ENCODE measurements around the gene TMEM256. TPM values are rescaled to one million over a fixed set of nuclear protein-coding genes. Genes with fewer than 3 reads are reported as not detected.

TMEM256 gene
- total RNA-seq, 1 experiment from 2014 or later: 151 TPM

- Mint-ChIP-seq H3K27me3 (ENCODE audit: low read depth) (peaks cover 10% of the 10 kb centered on the region), H3K4me1 (peaks cover 25 to 31% of the 10 kb centered on the region in 2 experiments), H3K9me3 (no peaks in the 10 kb centered on the region), H3K27ac (no peak overlapping the region; a peak in 1 of 7 replicates), H3K36me3 (ENCODE audit: insufficient read depth in 1 of 3, low read depth in 3 of 3) (no peaks in the 10 kb centered on the region), H3K4me3 (peak overlapping the region in 1 of 2 experiments; percentile 47; a peak in 2 of 5 replicates)
- Histone ChIP-seq H2BK12ac (ENCODE audit: insufficient read length, low read depth, low read length) (no peak overlapping the region), H3K9me3 (ENCODE audit: control insufficient read depth, low read depth, low read length) (no peaks in the 10 kb centered on the region), H3T11ph (ENCODE audit: low read length) (no peak overlapping the region), H3K4ac (ENCODE audit: low read depth, low read length) (no peak overlapping the region), H3K18ac (ENCODE audit: insufficient read length, low read depth, low read length) (no peak overlapping the region), H3K9ac (ENCODE audit: extremely low read depth, insufficient read length, low read length) (no peak overlapping the region), H3K27me3 (ENCODE audit: insufficient read depth, low read length) (no peaks in the 10 kb centered on the region), H2BK15ac (ENCODE audit: low read depth, low read length) (no peak overlapping the region), H3K23me2 (ENCODE audit: insufficient read length, low read depth, low read length, poor library complexity, severe bottlenecking) (peaks cover 12% of the 10 kb centered on the region), H3K23ac (ENCODE audit: insufficient read length, low read depth, low read length) (no peak overlapping the region), H2BK120ac (ENCODE audit: low read depth, low read length, poor library complexity, severe bottlenecking) (no peak overlapping the region), H2BK20ac (ENCODE audit: low read depth, low read length, poor library complexity, severe bottlenecking) (no peak overlapping the region), H3K14ac (ENCODE audit: insufficient read depth, low read length) (no peak overlapping the region), H4K5ac (ENCODE audit: insufficient read length, low read depth, low read length) (no peak overlapping the region), H2BK5ac (ENCODE audit: insufficient read length, low read length) (no peak overlapping the region), H2AFZ (ENCODE audit: low read length) (no peak overlapping the region), H3K27ac (ENCODE audit: insufficient read length, low read depth, low read length) (no peak overlapping the region), H3K79me2 (ENCODE audit: insufficient read depth, low read length) (no peaks in the 10 kb centered on the region; the same call in 1 of the 2 replicates), H2AK5ac (ENCODE audit: insufficient read length, low read length) (no peak overlapping the region), H4K20me1 (ENCODE audit: control insufficient read depth, insufficient read depth, insufficient read length) (no peaks in the 10 kb centered on the region), H4K91ac (ENCODE audit: insufficient read length, low read depth, low read length) (no peak overlapping the region), H3K79me1 (ENCODE audit: insufficient read depth, low read depth, low read length, poor library complexity, severe bottlenecking) (no peaks in the 10 kb centered on the region), H3K4me1 (ENCODE audit: insufficient read depth, low read length) (0 out of 2 replicates have a peak, but pooled peaks cover 2% of the 10 kb centered on the region), H3K56ac (ENCODE audit: insufficient read length, low read depth, low read length) (no peak overlapping the region), H4K8ac (replicated peaks; ENCODE audit: insufficient read length, low read depth, low read length) (no peak overlapping the region), H3K4me2 (ENCODE audit: insufficient read depth, insufficient read length, low read length) (no peak overlapping the region)
- WGBS (ENCODE audit: extremely low coverage, insufficient read length, low lambda C conversion rate): no CpG with 5 or more reads among the region's 9 CpGs
- TF ChIP-seq, protein P1, sequence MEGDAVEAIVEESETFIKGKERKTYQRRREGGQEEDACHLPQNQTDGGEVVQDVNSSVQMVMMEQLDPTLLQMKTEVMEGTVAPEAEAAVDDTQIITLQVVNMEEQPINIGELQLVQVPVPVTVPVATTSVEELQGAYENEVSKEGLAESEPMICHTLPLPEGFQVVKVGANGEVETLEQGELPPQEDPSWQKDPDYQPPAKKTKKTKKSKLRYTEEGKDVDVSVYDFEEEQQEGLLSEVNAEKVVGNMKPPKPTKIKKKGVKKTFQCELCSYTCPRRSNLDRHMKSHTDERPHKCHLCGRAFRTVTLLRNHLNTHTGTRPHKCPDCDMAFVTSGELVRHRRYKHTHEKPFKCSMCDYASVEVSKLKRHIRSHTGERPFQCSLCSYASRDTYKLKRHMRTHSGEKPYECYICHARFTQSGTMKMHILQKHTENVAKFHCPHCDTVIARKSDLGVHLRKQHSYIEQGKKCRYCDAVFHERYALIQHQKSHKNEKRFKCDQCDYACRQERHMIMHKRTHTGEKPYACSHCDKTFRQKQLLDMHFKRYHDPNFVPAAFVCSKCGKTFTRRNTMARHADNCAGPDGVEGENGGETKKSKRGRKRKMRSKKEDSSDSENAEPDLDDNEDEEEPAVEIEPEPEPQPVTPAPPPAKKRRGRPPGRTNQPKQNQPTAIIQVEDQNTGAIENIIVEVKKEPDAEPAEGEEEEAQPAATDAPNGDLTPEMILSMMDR (conservative IDR thresholded peaks at IDR 0.05): no peak
- DNase-seq: no peak
Observed at GRCh38 chr17:7354262-7354843, 49.5 kb downstream of the TMEM256 start.

Other genes with a start within 250 kb of the TMEM256 start
- 5.2 and 5.9 TPM in 2 replicates for gene ASGR1, start 224.7 kb downstream of the TMEM256 start, total RNA-seq (2021)
- gene DLG4, start 184.3 kb downstream of the TMEM256 start, total RNA-seq (2021): 38.2 and 38.3 TPM in 2 replicates
- 272 and 283 TPM in 2 replicates for gene ACADVL, start 184.2 kb downstream of the TMEM256 start, total RNA-seq (2021)
- 82.9 and 84.1 TPM in 2 replicates for gene DVL2, start 169.6 kb downstream of the TMEM256 start, total RNA-seq (2021)
- 105 and 110 TPM in 2 replicates for gene PHF23, start 164.6 kb downstream of the TMEM256 start, total RNA-seq (2021)
- gene GABARAP, start 161.6 kb downstream of the TMEM256 start, total RNA-seq (2021): 261 and 266 TPM in 2 replicates
- 134 and 141 TPM in 2 replicates for gene CTDNEP1, start 152.4 kb downstream of the TMEM256 start, total RNA-seq (2021)
- gene ELP5, start 151.9 kb downstream of the TMEM256 start, total RNA-seq (2021): 46.5 and 49.6 TPM in 2 replicates
- gene CLDN7, start 141.6 kb downstream of the TMEM256 start, total RNA-seq (2021): 174 and 177 TPM in 2 replicates
- gene SLC2A4, start 122.4 kb downstream of the TMEM256 start, total RNA-seq (2021): 4.4 and 4.7 TPM in 2 replicates
- gene YBX2, start 109.5 kb downstream of the TMEM256 start, total RNA-seq (2021): 24.0 and 26.0 TPM in 2 replicates
- gene EIF5A, start 96.5 kb downstream of the TMEM256 start, total RNA-seq (2021): 978 and 1,015 TPM in 2 replicates
- gene GPS2, start 88.7 kb downstream of the TMEM256 start, total RNA-seq (2021): 62.6 and 62.7 TPM in 2 replicates
- 54.8 and 55.4 TPM in 2 replicates for gene NEURL4, start 74.8 kb downstream of the TMEM256 start, total RNA-seq (2021)
- gene ACAP1, start 67.6 kb downstream of the TMEM256 start, total RNA-seq (2021): 15.5 and 18.2 TPM in 2 replicates
- gene KCTD11, start 51.9 kb downstream of the TMEM256 start, total RNA-seq (2021): 5.3 and 5.6 TPM in 2 replicates
- gene TMEM95, start 48.9 kb downstream of the TMEM256 start, total RNA-seq (2021): not detected in 2 replicates
- 10.1 and 11.2 TPM in 2 replicates for gene TNK1, start 23.0 kb downstream of the TMEM256 start, total RNA-seq (2021)
- gene PLSCR3, start 9.6 kb downstream of the TMEM256 start, total RNA-seq (2021): 31.5 and 32.1 TPM in 2 replicates
- gene NLGN2, start 3.7 kb upstream of the TMEM256 start, total RNA-seq (2021): 70.2 and 70.5 TPM in 2 replicates
- 0.33 and 0.46 TPM in 2 replicates for gene SPEM1, start 16.2 kb upstream of the TMEM256 start, total RNA-seq (2021)
- gene SPEM2, start 21.5 kb upstream of the TMEM256 start, total RNA-seq (2021): not detected in 2 replicates
- not detected in 2 replicates for gene SPEM3, start 24.8 kb upstream of the TMEM256 start, total RNA-seq (2021)
- 8.3 and 8.6 TPM in 2 replicates for gene TMEM102, start 31.3 kb upstream of the TMEM256 start, total RNA-seq (2021)
- 14.1 and 15.2 TPM in 2 replicates for gene FGF11, start 35.4 kb upstream of the TMEM256 start, total RNA-seq (2021)
- 12.7 and 13.2 TPM in 2 replicates for gene CHRNB1, start 41.0 kb upstream of the TMEM256 start, total RNA-seq (2021)
- 14.4 and 14.9 TPM in 2 replicates for gene ZBTB4, start 75.5 kb upstream of the TMEM256 start, total RNA-seq (2021)
- not detected in 2 replicates for gene SLC35G6, start 77.3 kb upstream of the TMEM256 start, total RNA-seq (2021)
- gene POLR2A, start 80.3 kb upstream of the TMEM256 start, total RNA-seq (2021): 153 and 154 TPM in 2 replicates
- 5.8 and 7.1 TPM in 2 replicates for gene TNFSF12, start 145.0 kb upstream of the TMEM256 start, total RNA-seq (2021)
- gene TNFSF13, start 154.7 kb upstream of the TMEM256 start, total RNA-seq (2021): 0.94 and 1.4 TPM in 2 replicates
- gene SENP3, start 157.8 kb upstream of the TMEM256 start, total RNA-seq (2021): 80.6 and 83.1 TPM in 2 replicates
- 0.37 and 0.42 TPM in 2 replicates for gene CD68, start 175.5 kb upstream of the TMEM256 start, total RNA-seq (2021)
- gene MPDU1, start 179.8 kb upstream of the TMEM256 start, total RNA-seq (2021): 73.1 and 76.1 TPM in 2 replicates
- 7.7 TPM in 2 replicates for gene SOX15, start 186.0 kb upstream of the TMEM256 start, total RNA-seq (2021)
- gene FXR2, start 210.8 kb upstream of the TMEM256 start, total RNA-seq (2021): 36.1 and 36.4 TPM in 2 replicates
- gene SAT2, start 223.7 kb upstream of the TMEM256 start, total RNA-seq (2021): 72.1 and 77.6 TPM in 2 replicates
- gene SHBG, start 226.0 kb upstream of the TMEM256 start, total RNA-seq (2021): 1.5 and 1.6 TPM in 2 replicates
- 15.4 and 16.2 TPM in 2 replicates for gene ATP1B2, start 246.8 kb upstream of the TMEM256 start, total RNA-seq (2021)

All from H9 (cell line).